ENCODE data around the gene ERG28.

GRCh38 chr14:75675265-75675960 lies 14.7 kb upstream of the ERG28 start:
- TF ChIP-seq EZH2 (optimal IDR thresholded peaks at IDR 0.05; ENCODE audit: low read depth, low read length) (no peak), CTCF (IDR thresholded peaks at IDR 0.05; ENCODE audit: low read length) (no peak), EZH2phosphoT487 (IDR thresholded peaks at IDR 0.05; ENCODE audit: low read length) (no peak)
